Neural cell (in vitro differentiated cells): ENCODE results near the gene OPN5.

Source experiments
- CTCF ChIP-seq: fragments of 450-650 bp; IDR thresholded peaks from 2 replicates; pipeline ENCODE4 v1.5.1; 2014; ENCODE audit warnings: antibody characterized with exemption, mild to moderate bottlenecking, moderate library complexity; ENCODE audit not compliant: poor library complexity, severe bottlenecking
- EP300 ChIP-seq: fragments of 450-650 bp; conservative IDR thresholded peaks from 2 replicates; pipeline ENCODE4 v1.6.1; 2014; ENCODE audit warnings: antibody characterized with exemption, mild to moderate bottlenecking, moderate library complexity; ENCODE audit not compliant: poor library complexity, severe bottlenecking
- EZH2 ChIP-seq: fragments of 200-600, 300-800 bp; shearing (Covaris generic), sonication (generic); IDR thresholded peaks from 2 replicates; pipeline ENCODE4 v1.6.1; 2014; ENCODE audit warnings: antibody characterized with exemption, low read length, borderline replicate concordance, mild to moderate bottlenecking; ENCODE audit not compliant: insufficient read depth, poor library complexity, severe bottlenecking
- POLR2AphosphoS5 ChIP-seq: IDR thresholded peaks from 2 replicates; pipeline ENCODE4 v1.6.1; 2012
- RAD21 ChIP-seq: fragments of 450-650 bp; conservative IDR thresholded peaks from 2 replicates; pipeline ENCODE4 v1.6.1; 2014; ENCODE audit warnings: antibody characterized with exemption, mild to moderate bottlenecking, moderate library complexity
- TF ChIP-seq, protein P1 (sequence below): IDR thresholded peaks from 2 replicates; pipeline ENCODE4 v1.6.1; 2012; ENCODE audit warnings: borderline replicate concordance

- TF ChIP-seq CTCF, result no peak
- no peak for TF ChIP-seq POLR2AphosphoS5
- no peak for TF ChIP-seq EZH2
- TF ChIP-seq, protein P1, sequence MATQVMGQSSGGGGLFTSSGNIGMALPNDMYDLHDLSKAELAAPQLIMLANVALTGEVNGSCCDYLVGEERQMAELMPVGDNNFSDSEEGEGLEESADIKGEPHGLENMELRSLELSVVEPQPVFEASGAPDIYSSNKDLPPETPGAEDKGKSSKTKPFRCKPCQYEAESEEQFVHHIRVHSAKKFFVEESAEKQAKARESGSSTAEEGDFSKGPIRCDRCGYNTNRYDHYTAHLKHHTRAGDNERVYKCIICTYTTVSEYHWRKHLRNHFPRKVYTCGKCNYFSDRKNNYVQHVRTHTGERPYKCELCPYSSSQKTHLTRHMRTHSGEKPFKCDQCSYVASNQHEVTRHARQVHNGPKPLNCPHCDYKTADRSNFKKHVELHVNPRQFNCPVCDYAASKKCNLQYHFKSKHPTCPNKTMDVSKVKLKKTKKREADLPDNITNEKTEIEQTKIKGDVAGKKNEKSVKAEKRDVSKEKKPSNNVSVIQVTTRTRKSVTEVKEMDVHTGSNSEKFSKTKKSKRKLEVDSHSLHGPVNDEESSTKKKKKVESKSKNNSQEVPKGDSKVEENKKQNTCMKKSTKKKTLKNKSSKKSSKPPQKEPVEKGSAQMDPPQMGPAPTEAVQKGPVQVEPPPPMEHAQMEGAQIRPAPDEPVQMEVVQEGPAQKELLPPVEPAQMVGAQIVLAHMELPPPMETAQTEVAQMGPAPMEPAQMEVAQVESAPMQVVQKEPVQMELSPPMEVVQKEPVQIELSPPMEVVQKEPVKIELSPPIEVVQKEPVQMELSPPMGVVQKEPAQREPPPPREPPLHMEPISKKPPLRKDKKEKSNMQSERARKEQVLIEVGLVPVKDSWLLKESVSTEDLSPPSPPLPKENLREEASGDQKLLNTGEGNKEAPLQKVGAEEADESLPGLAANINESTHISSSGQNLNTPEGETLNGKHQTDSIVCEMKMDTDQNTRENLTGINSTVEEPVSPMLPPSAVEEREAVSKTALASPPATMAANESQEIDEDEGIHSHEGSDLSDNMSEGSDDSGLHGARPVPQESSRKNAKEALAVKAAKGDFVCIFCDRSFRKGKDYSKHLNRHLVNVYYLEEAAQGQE, result no peak
- TF ChIP-seq EP300, result no peak
- no peak for TF ChIP-seq RAD21
These were observed 93.8 kb downstream of the OPN5 start for GRCh38 chr6:47875593-47875992.
